ENCODE measurements around the gene HMX2.

HMX2 gene

DNA sequence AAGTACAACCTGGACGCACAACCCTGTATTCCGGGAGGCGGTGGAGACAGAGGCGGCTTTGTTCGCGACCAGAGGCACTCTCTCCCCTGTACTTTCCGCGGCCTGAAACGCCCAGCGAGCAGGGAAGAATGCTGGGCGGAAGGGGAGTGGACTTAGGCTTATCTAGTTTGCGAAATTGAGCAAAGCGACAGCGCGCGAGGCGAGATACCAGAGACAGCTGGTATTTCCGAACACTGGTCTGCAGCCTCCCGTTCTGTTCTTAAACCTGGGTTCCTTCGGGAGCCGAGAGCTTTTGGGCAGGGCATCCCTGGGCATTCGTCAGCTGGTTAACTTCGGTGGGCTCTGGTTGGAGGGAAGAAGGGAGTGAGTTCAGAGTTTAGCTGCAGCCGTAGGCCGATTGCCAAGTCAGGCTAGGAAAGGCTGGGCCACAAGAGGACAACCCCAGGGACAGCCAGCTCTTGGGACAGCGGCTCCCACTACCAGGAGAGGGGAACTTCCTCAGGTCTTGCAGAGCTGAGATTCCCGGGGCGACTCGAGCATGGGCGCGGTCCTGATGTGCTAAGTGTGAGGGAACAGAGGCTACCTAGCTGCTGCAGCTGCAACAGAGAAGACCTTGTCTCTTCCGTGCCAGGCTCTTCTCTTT lies 8.3 kb upstream of the HMX2 start:
- no peak for DNase-seq

DNA sequence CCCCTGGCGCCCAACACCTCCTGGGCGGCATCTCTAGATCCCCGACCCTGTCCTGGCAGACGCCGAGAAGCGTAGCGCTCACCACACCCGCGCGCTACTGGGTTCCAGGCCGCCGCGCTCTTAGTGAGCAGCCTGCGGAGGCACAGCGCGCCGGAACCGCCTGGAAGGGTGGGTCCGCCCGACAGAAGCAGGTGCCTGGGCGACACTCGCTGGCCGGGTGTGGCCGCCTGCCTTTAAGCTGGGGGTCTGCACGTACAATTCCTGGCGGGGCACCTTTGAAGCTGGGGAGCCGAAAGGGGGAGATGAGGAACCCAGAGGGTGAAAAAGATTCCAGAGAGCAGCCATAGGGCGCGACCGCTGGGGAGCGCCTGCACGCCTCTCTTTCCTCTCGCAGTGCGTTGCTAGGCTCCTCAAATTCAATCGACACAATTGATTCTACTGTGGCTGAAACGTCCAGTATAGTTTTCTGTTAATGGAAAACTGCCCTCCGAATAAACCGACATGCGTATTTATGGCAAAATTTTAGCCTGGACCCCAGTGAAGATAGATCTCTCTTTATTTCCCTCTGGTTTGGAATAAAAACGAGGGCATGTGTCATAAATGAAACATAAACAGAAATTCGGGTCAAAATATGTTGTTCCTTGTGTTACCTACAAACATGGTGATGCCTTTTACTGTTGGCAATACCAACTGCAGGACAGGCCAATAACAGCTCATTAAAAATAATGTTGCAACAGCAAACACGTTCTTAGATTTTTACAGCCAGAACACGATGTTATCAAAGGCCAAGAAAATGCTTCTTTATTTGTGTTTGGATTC lies 7.6 kb upstream of the HMX2 start:
- DNase-seq: no peak

DNA sequence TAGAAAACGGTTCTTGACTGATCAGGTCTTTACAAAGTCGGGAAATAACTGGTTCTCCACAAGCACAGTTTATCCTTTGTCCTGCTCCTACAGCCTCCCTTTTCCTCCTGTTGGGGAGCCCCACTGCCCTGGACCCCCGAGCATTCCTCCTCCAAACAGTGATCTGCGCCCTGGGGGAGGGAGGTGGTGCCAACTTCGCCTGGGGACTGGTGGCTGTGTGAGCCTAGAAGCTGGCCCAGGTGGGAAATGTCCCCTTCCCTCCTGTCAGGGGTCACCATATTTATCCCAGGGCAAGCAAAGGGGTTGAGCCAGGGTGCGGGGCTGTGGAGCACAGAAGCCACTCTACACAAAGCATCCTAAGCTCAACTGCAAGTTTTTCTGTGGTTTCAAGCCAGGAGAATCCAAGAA lies 6.9 kb upstream of the HMX2 start:
- DNase-seq: no peak

DNA sequence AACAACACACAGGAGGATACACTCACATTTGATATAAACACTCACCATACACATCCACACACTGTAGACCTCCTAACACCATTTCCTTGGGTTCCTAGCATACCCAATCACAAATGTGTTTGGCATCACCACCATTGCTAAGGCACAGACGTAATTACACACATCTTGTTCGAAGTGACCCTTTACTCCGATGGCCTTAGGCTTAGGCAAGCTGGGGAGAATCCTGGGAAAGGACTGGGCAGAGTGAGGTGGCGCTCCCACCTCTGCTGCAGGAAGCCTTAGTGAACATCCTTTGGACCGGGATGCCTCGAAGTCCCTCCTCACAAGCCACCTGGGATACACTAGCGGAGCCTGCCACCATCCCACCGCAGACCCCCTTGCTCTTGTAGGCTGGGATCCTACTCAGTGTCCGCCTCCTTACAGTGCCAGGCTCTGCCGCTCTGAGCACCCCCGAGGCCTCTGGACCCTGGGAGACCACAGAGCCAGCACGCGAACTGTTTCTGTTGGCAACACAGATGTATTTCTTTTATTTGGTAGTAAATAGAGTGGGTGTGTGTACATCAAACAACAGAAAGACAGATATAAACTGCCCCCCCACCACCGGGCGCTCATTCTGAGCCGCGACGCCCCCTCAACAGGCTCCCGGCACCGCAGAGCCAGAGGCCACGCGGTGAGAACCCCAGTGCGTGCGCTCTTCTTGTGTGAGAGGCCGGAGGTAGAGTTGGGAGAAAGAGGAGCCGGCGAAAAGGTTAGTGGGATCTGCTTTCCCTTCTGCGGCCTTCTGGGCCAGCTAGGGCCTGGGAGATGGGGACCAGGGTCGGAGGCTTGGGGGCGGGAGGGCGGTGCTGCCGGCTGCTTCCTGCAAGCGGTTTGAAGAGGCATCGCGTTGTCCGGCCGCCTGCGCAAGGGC lies 5.9 kb upstream of the HMX2 start:
- DNase-seq: no peak

DNA sequence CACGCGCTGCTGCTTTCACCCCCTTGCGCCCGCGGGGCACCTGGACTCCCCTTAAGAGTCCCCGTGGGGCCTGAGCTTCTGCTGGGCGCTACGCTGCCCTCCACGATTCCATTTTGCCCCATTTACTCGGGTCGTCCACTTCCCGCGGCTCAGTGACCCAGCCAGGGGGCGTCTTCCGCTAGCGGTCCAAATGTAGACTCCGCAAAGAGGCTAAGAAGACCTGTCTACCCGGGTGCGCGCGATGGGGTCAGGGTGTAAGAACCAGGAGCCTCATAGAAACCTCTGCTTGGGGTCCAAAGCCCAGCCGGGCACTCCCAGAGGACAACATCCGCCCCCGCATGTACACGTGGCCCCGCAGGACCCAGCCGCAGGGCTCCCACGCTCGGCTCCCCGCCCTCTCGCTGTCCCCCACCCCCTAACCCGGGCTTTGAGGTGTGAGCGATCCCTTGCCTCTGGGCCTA lies 5.2 kb upstream of the HMX2 start:
- DNase-seq: no peak

DNA sequence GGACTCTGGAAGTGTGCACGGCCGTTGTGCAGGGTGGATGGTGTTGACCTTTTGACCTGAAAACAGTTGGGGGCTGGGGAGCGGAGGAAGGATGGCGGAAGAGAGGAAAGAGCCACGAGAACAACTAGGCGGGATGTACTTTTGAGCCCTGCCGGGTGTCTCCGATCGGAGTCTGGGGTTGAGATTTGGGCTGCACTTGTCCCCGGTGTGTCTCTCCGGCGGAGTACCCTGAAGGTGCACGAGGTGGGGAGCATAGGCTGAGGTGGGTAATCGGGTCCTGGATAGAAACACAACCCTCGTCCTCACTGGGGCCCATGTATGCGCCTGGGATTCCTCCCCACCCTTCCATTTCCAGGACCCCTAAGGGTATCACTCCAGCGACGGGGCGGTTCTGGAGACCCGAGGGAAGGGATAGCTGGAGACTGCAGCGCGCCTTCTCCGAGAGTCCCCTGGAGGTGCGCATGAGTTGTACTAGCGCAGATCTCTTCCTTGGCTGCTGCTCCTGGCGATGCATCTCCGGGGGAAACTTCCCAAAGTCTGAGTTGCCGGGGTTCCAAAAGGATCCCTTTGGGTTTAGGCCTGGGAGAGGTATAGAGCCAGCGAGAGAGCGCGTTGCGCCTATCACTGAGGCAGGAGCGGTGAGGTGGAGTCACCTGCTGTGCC lies 4.6 kb upstream of the HMX2 start:
- DNase-seq: no peak

DNA sequence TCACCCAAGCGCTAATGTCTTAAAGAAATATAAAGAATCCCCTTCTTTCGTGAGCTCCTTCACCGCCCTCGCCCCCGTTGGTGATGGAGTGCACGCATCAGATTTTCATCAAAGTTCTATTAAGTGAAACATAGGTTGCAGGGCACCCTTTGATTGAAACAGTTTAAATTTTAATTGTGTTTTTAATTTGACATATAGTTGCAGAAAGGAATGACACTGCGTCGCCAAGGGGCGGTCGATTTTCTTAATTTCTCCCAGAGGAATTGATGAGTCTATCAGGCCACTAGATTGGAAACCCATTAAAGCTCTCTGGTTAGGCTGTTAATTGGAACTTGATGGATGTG lies 4.1 kb upstream of the HMX2 start:
- no peak for DNase-seq

DNA sequence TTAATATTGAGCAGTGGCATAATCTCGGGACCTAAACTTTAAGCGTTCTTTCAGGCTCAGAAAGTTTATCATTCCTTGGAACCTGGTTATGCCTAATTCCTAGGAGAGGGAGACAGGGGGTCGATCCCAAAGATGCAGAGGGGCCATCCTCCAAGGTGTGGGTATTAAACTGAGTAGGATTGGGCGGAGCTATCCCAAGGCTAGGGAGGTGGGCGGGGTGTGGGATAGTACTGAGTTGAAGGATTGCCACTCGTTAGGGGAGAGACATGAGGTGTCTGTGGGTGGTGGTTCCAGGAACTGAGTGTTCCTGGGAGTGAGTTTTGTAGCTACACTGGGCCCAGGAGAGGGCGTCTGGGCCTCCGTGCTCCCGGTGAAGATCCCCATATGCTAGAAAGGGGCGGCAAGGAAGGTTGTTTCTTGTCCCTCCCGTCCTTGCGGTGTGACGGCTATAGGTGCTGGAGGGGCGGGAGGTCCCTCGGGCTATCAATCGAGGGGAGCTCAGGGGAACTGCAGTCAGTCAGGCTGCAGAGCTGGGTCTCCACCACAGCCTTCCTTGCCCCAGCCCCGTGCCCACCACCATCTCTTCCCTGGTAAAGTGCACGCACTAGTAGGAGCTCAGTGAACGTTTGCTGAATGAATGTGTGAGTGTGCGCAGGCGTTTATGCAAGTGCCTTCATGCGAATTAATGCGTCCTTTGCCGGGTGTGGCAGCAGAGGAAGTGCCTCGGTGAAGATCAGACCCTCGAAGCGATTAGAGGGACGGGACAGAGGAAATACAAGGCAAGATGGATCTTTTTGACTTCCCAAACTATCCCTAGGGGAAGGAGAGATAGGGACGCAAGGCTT lies 3.0 kb upstream of the HMX2 start:
- no peak for DNase-seq

DNA sequence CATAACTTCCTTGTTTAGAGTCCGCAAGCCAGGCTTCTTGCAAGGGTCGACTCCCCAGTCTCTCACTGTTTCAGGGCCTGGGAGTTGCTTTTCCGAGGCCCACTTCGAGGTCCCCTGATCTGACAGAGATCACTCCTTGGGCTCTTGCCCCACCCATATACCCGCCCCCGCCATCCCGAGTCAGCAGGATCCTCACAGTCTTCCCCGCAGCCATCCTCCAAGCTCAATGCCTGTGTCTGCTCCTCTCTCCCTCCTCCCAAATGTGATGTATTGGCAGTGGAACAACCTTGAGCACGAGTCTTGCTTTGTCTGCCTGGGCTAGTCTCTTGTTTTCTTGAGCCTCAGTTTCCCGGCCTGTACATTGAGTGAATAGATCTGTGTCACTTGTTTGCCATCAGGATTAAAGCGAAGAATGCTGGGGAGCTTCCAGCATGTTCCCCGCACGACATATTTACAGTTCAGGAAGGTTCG lies 2.4 kb upstream of the HMX2 start:
- DNase-seq: no peak

DNA sequence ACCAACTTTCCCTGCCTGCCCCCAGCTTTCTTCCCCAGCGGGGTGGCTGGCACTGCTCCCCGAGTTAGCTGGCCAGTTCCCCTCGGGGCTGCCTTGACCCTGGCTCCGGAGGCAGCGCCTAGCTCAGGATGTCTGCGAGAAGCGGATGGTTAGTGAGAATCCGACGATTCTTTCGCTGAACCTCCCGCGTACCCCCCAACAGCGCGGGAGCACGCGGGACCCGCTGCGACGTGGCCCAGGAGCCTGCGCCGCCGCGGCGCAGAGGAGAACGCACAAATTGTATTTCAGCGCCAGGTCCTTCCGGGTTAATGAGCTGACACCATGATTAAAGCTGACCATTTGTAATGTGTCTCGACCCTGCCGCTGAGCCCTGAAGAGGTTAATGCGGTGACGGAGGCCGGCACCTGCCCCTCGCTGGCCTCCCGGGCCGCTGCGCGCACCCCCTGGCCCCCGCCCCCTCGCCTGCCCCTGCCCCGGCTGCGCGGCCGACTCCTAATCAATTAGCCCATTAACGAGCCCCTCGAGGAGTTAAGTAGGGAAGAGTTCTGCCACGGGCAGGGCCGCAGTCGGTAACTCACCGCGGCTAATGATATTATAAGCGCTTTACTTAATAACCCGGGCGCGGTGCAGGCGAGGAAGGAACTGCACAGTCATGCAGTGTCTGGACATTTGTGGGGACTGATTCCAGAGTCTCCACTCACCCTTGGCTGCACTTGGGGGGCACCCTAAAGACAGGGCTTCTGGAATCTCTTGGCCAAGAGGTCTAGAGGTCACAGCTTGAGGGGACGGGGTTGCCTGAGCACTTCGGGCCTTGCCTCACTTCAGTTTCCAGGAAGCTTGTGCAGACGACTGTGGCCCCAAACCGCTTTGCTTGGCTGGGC lies 1.7 kb upstream of the HMX2 start:
- DNase-seq: no peak

DNA sequence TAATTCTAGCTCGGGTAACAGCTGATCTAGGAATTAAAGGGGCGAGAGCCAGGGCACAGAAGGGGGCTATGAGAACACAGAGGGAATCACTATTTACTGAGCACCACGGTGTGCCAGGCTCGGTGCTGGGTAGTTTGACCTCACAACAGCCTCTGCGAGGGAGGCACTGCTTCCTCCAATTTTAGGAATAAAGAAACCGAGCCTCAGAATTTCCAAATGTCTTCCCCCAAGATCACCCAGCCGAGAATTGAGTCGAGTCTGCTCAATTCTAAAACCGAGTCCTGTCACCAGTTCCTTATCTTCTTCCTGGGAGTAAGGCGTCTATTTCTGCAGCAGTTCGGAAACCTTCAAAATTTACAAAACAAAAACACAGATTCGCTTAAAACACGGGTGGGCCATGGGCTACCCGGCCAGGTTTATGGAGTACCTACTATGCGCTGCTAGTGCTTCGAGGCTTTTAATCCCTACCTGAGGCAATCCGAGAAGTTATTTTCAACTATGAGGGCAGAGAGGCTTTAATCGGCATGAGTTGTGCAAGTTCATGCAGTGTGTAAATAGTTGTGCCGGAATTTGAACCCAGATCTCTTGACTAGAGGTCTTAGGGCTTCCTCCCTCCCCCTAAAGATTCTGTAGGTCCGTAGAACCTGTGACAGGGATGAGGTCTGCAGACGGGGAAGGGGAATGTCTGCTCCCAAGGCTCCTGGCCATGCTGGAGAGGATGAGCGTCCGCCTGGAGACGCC lies 872 bp upstream of the HMX2 start:
- no peak for DNase-seq

DNA sequence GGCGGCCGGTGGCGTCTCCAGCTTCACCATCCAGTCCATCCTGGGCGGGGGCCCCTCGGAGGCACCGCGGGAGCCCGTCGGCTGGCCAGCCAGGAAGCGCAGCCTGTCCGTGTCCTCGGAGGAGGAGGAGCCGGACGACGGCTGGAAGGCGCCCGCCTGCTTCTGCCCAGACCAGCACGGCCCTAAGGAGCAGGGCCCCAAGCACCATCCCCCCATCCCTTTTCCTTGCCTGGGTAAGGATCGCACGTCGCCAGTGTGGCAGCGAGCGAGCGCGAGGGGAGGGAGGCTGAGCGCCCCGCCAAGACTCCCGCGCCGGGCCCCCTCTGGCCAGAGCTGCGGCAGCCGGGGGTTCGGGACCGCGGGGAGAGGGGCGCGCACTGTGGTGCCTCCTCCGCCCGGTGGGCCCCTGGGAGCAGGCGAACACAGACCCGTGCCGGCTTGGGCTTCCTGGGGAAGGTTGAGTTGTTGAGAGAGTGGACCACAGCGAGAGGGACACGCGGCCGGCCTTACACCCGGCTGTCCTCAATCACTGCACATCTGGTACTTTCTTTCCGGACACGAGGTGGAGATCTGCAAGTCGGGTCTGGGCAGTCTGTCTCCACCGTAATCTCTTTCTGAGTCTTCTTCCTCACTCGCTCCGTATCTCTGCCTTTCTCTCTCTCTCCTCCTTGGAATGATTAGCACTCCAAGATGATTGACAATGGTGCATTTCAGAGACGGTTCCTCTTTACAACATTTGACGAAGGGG lies 652 bp downstream of the HMX2 start:
- no peak for DNase-seq

DNA sequence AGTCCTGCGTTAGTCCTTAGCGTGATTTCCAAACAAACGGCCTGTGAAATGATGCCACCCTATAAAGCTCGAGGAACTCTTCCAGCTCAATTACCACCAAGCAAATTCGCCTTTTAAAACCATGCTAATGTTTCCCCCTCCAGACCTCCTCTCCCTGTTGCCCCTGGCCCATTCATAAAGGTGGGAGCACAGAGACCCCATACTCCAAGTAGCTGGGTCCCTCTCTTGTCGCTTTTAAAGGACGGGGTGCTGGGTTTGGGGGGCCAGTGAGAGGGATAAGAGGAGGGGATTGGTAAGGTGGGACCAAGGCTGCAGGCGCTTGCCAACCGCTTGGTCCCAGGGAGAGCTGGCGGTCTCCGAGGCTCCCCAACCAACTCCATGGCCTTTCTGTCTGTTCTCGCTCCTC lies 1.2 kb downstream of the HMX2 start:
- no peak for DNase-seq

DNA sequence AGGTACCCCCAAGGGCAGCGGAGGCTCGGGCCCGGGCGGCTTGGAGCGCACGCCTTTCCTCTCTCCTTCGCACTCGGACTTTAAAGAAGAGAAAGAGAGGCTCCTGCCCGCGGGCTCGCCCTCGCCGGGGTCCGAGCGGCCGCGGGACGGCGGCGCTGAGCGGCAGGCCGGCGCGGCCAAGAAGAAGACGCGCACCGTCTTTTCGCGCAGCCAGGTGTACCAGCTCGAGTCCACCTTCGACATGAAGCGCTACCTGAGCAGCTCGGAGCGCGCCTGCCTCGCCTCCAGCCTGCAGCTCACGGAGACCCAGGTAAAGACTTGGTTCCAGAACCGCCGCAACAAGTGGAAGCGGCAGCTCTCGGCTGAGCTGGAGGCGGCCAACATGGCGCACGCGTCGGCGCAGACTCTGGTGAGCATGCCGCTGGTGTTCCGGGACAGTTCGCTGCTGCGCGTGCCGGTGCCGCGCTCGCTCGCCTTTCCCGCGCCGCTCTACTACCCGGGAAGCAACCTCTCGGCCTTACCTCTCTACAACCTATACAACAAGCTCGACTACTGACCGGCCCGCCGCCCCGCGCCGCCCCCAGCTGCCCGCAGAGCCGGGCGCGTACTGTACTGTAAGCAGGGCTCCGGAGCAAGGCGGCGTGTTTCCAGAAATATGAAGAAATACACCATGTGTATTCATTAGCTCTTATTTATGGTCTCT lies 1.8 kb downstream of the HMX2 start:
- no peak for DNase-seq

DNA sequence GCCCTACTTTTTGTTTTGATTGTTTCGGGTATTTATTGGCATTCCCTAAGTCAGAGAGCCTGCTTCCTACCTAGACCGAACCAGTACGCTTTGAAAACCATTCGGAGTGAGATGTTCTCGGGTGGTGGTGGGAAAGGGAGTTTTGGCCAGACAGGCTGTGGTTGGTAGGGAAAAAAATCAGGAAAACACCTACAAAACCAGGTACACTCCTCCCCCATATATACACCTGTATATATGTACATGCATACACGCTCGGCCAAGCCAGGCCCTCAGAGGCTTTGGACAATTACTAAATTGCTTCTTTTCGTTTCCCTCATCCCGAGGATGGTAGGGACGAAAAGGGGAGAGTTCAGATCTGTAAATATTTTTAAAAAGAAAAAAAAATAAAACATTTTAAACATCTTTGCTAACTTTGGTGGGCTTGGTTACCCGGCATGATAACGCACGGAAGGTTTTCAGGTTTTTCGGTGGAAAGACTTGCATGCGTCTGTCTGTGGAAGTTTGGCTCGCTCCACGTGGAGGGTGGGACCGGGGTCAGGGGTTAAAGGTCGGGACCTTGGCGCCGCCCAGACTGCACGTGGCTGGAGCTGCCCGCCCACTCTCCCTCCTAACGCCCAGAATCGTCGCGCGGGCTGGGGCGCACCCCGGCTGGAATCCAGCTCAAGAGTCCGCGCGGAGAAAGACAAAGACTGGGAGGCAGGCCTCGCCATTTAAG lies 2.5 kb downstream of the HMX2 start:
- DNase-seq: no peak

DNA sequence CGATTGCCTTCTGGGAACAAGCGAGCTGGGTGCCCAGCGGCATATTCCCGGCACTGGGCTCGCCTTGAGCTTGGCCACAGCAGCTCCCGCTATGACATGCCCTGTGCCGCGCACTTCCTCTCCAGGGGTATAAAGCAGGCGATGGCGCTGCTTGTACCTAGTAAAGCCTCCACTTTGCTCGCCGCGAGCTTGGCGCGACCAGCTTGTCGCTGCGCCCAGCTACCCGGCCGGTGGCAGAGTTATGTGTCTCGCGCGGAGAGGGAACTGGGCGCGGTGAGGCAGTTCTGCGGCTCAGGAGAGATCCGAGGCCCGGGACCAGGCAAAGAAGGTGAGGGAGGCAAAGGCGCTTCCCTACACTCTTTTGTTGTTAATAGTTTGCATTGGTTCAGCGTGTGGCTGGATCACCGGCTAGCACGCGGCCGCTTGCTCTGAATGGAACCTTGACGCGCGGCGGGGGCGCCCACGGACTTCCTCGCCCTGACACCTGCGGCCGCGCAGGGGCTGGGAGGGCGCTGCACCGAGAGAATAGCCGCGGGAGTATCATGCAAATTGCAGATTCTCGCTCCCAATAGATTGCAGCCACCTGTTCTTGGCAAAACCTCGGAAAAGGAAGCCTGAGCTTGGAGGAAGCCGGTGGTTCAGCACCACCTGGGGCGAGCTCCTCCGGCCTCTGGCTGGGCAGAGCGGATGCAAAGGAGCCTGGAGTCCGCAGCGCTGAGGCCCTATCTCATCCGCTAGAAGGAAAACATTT lies 3.2 kb downstream of the HMX2 start:
- DNase-seq: no peak

DNA sequence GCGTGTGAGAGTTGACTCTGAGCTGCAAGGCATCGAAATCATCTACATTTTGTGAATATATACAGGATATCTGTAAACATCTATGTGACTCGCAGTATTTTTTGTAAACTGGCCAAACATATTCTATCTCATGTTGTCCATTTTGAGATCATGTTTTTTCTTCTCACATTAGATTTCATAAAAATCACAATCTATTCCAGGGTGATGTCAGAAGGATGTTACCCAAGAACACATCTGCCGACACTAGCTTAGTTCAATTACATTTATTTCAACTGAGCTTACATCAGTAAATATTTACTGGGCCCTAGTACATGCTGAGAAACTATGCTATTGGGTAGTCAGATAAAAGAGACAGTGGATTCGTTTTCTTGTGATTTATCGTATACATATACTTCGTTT lies 3.8 kb downstream of the HMX2 start:
- no peak for DNase-seq

Data from hippocampal formation (tissue), 2 donors.